Loucy (cell line): ENCODE results near the gene LRRC28.

Experiments used
- H2AFZ ChIP-seq: fragments of 200-600 bp; sonication (generic); 2 replicates; pipeline ENCODE4 v1.6.0; 2016; ENCODE audit warnings: antibody characterized with exemption, mild to moderate bottlenecking, low read length, moderate library complexity
- H3F3A ChIP-seq: fragments of 200-600 bp; 2 replicates; pipeline ENCODE4 v1.6.0; 2016; ENCODE audit warnings: antibody characterized with exemption, low read depth, mild to moderate bottlenecking
- H3K27me3 ChIP-seq: fragments of 200-600 bp; sonication (generic); 2 replicates; pipeline ENCODE4 v1.6.1; 2014; ENCODE audit warnings: low read length, mild to moderate bottlenecking; ENCODE audit not compliant: insufficient read depth, poor library complexity, severe bottlenecking
- H3K36me3 ChIP-seq: fragments of 200-600 bp; sonication (generic); 2 replicates; pipeline ENCODE4 v1.6.1; 2016; ENCODE audit warnings: low read length; ENCODE audit not compliant: insufficient read depth
- H3K4me1 ChIP-seq: fragments of 200-600 bp; sonication (generic); 2 replicates; pipeline ENCODE4 v1.5.1; 2014; ENCODE audit warnings: low read length, mild to moderate bottlenecking; ENCODE audit not compliant: insufficient read depth, poor library complexity, severe bottlenecking
- H3K4me2 ChIP-seq: fragments of 200-600 bp; sonication (generic); 2 replicates; pipeline ENCODE4 v1.6.0; 2014; ENCODE audit warnings: antibody characterized with exemption, low read length, low read depth, mild to moderate bottlenecking; ENCODE audit not compliant: poor library complexity, severe bottlenecking
- H3K4me3 ChIP-seq: fragments of 200-600 bp; sonication (generic); 2 replicates; pipeline ENCODE4 v1.5.1; 2014; ENCODE audit warnings: low read length, mild to moderate bottlenecking, mixed read lengths; ENCODE audit not compliant: poor library complexity, severe bottlenecking
- H3K79me2 ChIP-seq: fragments of 200-600 bp; sonication (generic); 2 replicates; pipeline ENCODE4 v1.6.1; 2014; ENCODE audit warnings: low read length; ENCODE audit not compliant: insufficient read depth
- H3K9ac ChIP-seq: fragments of 200-600 bp; sonication (generic); 2 replicates; pipeline ENCODE4 v1.6.0; 2014; ENCODE audit warnings: mild to moderate bottlenecking, low read depth, low read length, moderate library complexity; ENCODE audit not compliant: poor library complexity, severe bottlenecking
- H3K9me2 ChIP-seq: fragments of 200-600 bp; sonication (generic); replicated peaks from 2 replicates; pipeline ENCODE4 v1.6.1; 2016; ENCODE audit warnings: low read depth, low read length, mixed read lengths
- H3K9me3 ChIP-seq: fragments of 200-600 bp; sonication (generic); 2 replicates; pipeline ENCODE4 v1.6.1; 2014; ENCODE audit warnings: mild to moderate bottlenecking, antibody characterized with exemption, low read length, low read depth; ENCODE audit not compliant: insufficient read depth
- H4K20me1 ChIP-seq: fragments of 200-600 bp; sonication (generic); 2 replicates; pipeline ENCODE4 v1.6.0; 2014; ENCODE audit warnings: antibody characterized with exemption, low read length, mild to moderate bottlenecking; ENCODE audit not compliant: insufficient read depth, poor library complexity, severe bottlenecking
- EZH2phosphoT487 ChIP-seq: fragments of 200-600 bp; IDR thresholded peaks from 2 replicates; pipeline ENCODE4 v1.6.1; 2018; ENCODE audit warnings: antibody characterized with exemption, mild to moderate bottlenecking, moderate library complexity, borderline replicate concordance
- TF ChIP-seq, protein P1 (sequence below): fragments of 200-600 bp; sonication (generic); conservative IDR thresholded peaks from 2 replicates; pipeline ENCODE4 v1.5.1; 2014; ENCODE audit warnings: mild to moderate bottlenecking, antibody characterized with exemption, low read length

Gene LRRC28

DNA sequence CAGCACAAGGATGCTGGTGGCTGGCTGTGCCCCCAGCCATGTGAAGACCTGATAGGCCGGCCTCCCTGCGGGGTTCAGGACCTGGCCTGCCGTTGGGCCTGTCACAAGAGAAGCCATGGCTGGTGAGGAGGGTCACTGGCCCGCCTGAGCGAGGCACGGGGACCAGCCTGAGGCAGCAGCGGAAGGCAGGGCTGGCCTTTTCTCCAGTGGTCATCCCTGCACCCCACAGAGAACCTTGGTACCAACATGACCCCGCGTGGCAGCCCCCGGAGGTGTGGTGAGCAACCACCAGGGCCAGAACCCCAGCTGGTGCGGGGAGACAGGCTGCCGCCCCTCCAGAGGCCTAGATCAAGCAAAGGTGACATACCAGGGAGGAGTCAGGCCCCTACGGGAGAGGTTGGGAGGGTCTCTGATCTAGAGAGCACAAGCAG is 180.4 kb downstream of the LRRC28 start:
- no peak overlapping the region for H3K4me3 ChIP-seq
- no peaks in the 10 kb centered on the region for H3K27me3 ChIP-seq
- H3K9me3 ChIP-seq: no peaks in the 10 kb centered on the region
- H3K4me2 ChIP-seq: no peak overlapping the region
- no peaks in the 10 kb centered on the region for H3K79me2 ChIP-seq
- H2AFZ ChIP-seq: no peak overlapping the region
- no peak overlapping the region for H3K9ac ChIP-seq
- no peaks in the 10 kb centered on the region for H4K20me1 ChIP-seq
- H3K9me2 ChIP-seq: no peaks in the 10 kb centered on the region
- H3F3A ChIP-seq: no peaks in the 10 kb centered on the region
- H3K4me1 ChIP-seq: no peaks in the 10 kb centered on the region
- no peaks in the 10 kb centered on the region for H3K36me3 ChIP-seq
- no peak for TF ChIP-seq EZH2phosphoT487
- TF ChIP-seq, protein P1, sequence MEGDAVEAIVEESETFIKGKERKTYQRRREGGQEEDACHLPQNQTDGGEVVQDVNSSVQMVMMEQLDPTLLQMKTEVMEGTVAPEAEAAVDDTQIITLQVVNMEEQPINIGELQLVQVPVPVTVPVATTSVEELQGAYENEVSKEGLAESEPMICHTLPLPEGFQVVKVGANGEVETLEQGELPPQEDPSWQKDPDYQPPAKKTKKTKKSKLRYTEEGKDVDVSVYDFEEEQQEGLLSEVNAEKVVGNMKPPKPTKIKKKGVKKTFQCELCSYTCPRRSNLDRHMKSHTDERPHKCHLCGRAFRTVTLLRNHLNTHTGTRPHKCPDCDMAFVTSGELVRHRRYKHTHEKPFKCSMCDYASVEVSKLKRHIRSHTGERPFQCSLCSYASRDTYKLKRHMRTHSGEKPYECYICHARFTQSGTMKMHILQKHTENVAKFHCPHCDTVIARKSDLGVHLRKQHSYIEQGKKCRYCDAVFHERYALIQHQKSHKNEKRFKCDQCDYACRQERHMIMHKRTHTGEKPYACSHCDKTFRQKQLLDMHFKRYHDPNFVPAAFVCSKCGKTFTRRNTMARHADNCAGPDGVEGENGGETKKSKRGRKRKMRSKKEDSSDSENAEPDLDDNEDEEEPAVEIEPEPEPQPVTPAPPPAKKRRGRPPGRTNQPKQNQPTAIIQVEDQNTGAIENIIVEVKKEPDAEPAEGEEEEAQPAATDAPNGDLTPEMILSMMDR: no peak

DNA sequence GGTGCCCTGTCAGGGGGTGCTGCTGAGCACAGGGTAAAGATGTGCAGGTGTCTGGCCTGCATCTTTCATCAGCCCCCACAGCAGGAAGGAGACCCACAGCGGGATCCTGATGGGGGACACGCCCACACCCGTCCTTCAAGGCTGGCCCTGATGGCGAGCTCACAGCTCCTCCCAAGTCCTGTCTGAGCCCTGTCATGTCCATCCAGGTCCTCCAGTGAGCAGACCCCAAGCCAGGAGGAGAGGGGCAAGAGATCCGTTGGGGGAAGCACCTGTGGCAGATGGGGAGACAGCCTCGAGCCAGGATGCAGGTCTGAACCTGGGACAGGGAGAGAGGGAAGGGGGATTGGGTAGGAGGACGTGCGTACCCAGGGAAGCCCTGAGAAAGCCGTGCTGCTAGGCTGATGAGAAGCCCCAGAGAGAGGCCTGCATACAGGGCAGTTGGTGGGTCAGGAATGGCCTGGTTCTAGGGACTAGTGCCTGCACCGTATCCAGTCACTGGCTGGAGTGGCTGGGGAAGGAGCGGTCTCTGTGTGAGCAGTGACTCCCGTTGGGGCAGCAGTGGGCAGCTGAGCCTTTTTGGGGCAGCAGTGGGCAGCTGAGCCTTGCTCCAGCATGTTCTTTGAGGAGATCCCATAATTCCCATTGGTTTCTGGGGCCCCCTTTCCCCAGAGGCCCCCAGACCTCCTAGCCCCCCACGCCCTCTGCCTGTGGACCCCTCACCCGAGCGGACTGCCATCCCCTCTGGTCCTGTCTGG is 181.2 kb downstream of the LRRC28 start:
- Histone ChIP-seq H3K4me2 (no peak overlapping the region), H3K36me3 (no peaks in the 10 kb centered on the region), H3K79me2 (no peaks in the 10 kb centered on the region), H4K20me1 (no peaks in the 10 kb centered on the region), H3F3A (no peaks in the 10 kb centered on the region), H3K9me3 (no peaks in the 10 kb centered on the region), H3K4me3 (no peak overlapping the region), H2AFZ (no peak overlapping the region), H3K9ac (no peak overlapping the region), H3K27me3 (no peaks in the 10 kb centered on the region), H3K4me1 (no peaks in the 10 kb centered on the region), H3K9me2 (no peaks in the 10 kb centered on the region)
- no peak for TF ChIP-seq EZH2phosphoT487
- TF ChIP-seq, protein P1: no peak

DNA sequence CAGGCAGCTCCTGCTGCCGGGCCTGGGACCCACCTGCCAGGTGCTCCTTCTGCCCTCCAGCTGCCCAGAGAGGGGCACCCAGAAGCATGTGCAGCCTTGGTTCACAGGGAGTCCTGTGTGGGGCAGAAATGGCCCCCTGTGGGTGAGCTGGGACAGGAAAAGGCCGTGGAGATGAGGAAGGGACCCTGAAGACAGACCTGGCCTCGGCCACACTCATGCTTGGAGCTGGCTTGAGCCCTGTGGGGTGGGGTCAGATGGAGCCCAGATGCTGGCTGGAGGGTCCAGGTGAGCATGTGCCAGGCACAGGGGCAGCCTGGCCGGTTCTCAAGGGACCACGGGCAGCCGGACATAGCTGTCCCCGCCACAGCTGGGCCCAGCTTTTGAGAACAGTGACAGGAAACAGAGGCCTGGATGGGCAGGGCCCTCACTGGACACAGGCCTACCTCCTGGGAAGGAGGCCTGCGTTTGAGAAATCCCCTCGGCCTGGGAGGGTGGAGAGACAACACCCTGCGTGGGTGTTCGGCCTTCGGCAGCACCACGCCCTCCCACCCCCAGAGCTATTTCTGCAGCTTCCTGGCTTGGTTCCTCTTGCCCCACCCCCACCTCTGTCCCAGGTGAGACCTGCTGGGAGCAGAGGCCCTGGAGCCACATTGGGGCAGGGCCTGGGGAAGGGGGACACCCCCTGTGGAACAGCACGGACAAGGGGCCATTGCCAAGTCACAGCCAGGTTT is 181.9 kb downstream of the LRRC28 start:
- no peaks in the 10 kb centered on the region for H3K9me2 ChIP-seq
- no peaks in the 10 kb centered on the region for H4K20me1 ChIP-seq
- H3K4me3 ChIP-seq: no peak overlapping the region
- no peaks in the 10 kb centered on the region for H3F3A ChIP-seq
- H3K4me1 ChIP-seq: no peaks in the 10 kb centered on the region
- no peaks in the 10 kb centered on the region for H3K9me3 ChIP-seq
- H3K36me3 ChIP-seq: no peaks in the 10 kb centered on the region
- H3K9ac ChIP-seq: no peak overlapping the region
- H3K4me2 ChIP-seq: no peak overlapping the region
- no peaks in the 10 kb centered on the region for H3K27me3 ChIP-seq
- no peaks in the 10 kb centered on the region for H3K79me2 ChIP-seq
- no peak overlapping the region for H2AFZ ChIP-seq
- TF ChIP-seq, protein P1: no peak
- no peak for TF ChIP-seq EZH2phosphoT487
